Astrocyte of the spinal cord (primary cell): ENCODE data around the gene GCN1.

Experiments used
- DNase-seq: peaks from one replicate; pipeline ENCODE4 v3.0.0; 2011; ENCODE audit warnings: low read depth, low spot score
- H3K4me3 ChIP-seq: 2 replicates; pipeline ENCODE4 v1.5.1; 2011; ENCODE audit warnings: low read depth, mild to moderate bottlenecking, low read length, moderate library complexity
- CTCF ChIP-seq: IDR thresholded peaks from 2 replicates; pipeline ENCODE4 v1.5.1; 2012; ENCODE audit warnings: low read depth, mild to moderate bottlenecking, low read length, inconsistent platforms
- in situ Hi-C: cut with HindIII; loops from 2 replicates; pipeline ENCODE4 v1.10.0; 2017; ENCODE audit warnings: low sequenced_read_pairs

The GCN1 gene

DNA sequence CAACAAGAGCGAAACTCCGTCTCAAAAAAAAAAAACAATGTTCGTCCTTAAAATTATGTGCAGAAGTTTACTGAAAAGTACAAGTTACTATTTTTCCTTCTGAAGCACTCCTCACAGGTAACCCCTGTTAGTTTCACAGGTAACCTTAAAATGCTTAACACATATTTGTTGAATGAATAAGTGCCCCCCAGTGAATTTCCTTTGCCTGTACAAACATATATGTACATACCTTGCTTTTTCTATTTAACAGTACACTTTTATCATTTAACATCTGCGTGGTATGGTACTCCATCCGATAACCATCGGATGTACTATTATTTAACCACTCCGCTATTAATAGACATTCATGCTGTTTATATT is 76.6 kb downstream of the GCN1 start:
- no peak for DNase-seq
- in situ Hi-C loops = no loop called here
- no peak for TF ChIP-seq CTCF
- H3K4me3 ChIP-seq = peak overlapping the region; percentile 88

- DNase-seq = peak; percentile 95
- H3K4me3 ChIP-seq = peak overlapping the region; percentile 88
- TF ChIP-seq CTCF = no peak
- in situ Hi-C loops = no loop called here
Measured at GRCh38 chr12:120116792-120117651, 77.5 kb downstream of the GCN1 start.

- no peak for DNase-seq
Measured at GRCh38 chr12:120116441-120116791, 78.1 kb downstream of the GCN1 start, which contains the start of gene RAB35. TSS of gene RAB35 (minus strand) at chr12:120116753. CDS start at chr12:120116650, 103 bp downstream.

DNA sequence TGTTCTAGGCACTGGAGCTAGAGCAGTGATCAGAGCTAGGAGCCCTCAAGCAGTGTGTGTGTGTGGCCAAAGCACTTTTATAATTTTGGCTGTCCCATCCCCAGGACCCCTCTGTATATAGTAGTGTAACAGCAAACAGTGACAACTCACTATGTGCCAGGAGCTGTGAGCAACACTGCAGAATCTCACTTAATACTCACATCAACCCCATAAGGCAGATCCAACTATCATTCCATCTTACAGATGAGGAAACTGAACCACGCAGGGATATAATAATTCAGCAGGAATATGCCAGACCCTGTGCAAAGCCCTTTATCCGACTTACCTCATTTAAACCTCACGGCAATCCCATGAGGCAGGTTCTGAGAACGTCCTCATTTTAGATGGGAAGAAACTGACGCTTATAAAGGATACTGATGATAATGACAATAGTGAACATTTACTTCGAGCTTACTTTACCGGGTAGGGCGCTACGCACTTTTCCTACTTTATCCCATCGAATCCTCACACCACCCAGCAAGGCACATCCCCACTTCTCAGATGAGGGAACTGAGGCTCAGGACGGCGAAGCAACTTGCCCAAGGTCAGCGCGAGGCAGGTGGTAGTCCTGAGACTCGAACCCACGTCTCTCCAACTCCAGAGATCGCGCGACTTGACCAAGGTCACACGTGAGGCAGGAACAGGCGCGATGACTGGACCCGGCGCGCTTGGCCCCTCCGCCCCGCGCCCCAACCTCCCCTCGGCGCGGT is 78.6 kb downstream of the GCN1 start:
- in situ Hi-C loops = no loop called here
- DNase-seq = peak; percentile 20
- peak overlapping the region; percentile 88 for H3K4me3 ChIP-seq
- TF ChIP-seq CTCF = no peak

More at GRCh38 chr12:120116441-120116791, 78.1 kb downstream of the GCN1 start, which contains the start of gene RAB35:
- in situ Hi-C loops = no loop called here
- peak within 1 kb of the TSS; percentile 88 for H3K4me3 ChIP-seq
- no peak for TF ChIP-seq CTCF

GRCh38 chr12:120115066-120115465 is 79.4 kb downstream of the GCN1 start:
- no peak for TF ChIP-seq CTCF
- H3K4me3 ChIP-seq = peak overlapping the region; percentile 88

DNA sequence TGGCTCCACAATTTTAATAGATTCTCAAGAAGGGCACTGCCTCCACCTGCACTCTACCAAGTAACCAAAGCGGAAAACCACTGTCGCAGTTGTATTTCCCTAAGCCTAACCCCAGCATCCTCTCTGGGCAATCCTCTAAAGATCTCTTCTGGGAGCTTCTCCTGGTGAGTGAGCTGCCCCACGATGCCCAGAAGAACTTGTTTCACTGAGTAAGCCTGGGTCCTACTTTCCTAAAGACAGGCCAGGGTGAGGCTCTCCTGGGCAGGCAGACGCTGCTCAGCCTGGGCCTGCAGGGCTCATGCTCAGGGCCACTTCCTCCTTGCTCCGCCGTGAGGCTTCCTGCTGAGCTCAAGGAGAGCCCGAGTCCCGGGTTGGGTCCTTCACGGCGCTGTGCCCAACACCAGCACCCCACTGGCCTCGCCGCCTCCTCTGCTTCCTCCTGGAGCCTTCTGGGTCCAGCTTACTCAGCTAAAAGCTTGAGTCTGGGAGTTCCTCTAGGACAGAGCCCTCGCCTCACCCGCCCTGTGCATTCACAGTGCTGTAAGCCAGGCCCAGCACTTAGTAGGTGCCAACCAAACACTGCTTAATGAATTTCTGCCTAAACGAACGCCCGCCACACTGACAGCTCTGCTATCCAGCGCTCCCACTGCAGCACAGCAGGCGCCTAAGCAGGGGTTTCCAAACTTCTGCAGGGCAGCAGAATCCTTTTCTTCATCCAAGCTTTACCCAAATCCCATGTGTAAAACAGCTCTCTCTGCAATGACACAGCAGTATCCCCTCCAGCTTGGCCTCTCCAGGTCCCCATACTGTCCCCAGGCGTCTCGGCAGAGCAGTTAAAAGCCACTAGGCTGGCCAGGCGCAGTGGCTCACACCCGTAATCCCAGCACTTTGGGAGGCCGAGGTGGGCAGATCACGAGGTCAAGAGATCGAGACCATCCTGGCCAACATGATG is 83.7 kb downstream of the GCN1 start:
- in situ Hi-C loops = no loop called here
- no peak for DNase-seq
- H3K4me3 ChIP-seq = no peak overlapping the region

More at GRCh38 chr12:120115066-120115465, 79.4 kb downstream of the GCN1 start:
- peak; percentile 35 for DNase-seq
- in situ Hi-C loops = no loop called here

More for the DNA sequence above, 83.7 kb downstream of the GCN1 start:
- TF ChIP-seq CTCF = no peak
